ENCODE measurements around the gene ENTPD8. TPM values are rescaled to one million over a fixed set of nuclear protein-coding genes. Genes with fewer than 3 reads are reported as not detected.

The ENTPD8 gene
- total and polyA plus RNA-seq, 2 donors (not counting 3 experiments of a cell fraction or from before 2014, with no cell fraction given), result 0.44 to 0.51 TPM

DNA sequence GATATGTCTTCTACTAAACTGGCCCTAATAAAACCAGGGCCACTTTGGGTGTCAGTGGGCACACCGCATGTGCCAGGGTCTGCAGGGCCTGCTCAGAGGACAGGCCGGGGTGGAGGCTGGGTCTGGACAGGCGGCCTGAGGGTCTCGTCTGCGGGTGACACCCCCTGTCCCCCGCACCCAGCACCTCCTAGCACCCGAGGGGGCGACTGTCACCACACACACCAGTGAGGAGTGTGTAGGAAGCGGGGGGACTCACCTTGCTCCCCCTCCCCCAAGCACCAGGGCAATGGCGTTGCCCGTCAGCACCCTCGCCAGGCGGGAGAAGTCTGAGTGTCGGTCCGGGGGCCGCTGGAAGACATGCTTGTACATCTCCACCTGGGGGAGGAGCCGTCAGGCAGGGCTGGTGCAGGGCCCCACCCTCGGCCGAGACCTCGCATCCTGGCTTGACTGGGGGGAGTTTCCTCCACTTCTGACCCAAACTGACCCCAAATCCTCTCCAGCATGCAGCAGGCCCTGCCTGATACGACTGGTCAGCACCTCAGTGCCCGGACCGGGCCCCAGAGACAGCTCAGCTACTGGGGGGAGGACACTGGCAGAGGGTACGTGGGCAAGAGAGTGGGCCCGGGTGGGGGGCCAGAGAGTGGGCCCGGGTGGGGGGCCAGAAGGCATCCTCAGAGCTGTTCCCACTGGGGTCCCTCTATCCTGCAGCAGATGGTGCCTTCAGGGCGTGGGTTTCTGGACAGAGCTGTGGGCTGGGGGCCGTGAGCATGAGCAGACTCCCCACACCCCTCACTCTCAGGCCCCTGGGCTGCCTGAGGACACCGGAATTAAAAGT is 36.8 kb upstream of the ENTPD8 start:
- DNase-seq (ENCODE audit: low read depth, low spot score), result no peak
- Histone ChIP-seq H3K4me2 (ENCODE audit: insufficient read depth, low read length) (no peak overlapping the region), H2AFZ (ENCODE audit: low read depth, low read length) (no peak overlapping the region), H3K4me1 (ENCODE audit: control insufficient read depth, extremely low read depth, insufficient read depth, low read length) (peaks cover 6% of the 10 kb centered on the region), H3K79me2 (ENCODE audit: control insufficient read depth, insufficient read depth, low read length) (no peaks in the 10 kb centered on the region), H3K27ac (ENCODE audit: insufficient read depth, low read depth, low read length) (no peak overlapping the region), H4K20me1 (replicated peaks; ENCODE audit: control insufficient read depth, extremely low read depth, insufficient read depth, low read length) (no peaks in the 10 kb centered on the region), H3K9ac (replicated peaks; ENCODE audit: extremely low read depth, insufficient read depth, low read length) (no peak overlapping the region), H3K9me1 (replicated peaks; ENCODE audit: control insufficient read depth, extremely low read depth, insufficient read depth, low read length) (no peaks in the 10 kb centered on the region), H3K27me3 (ENCODE audit: control insufficient read depth in 2 of 2, insufficient read depth in 2 of 2, low read length in 2 of 2) (no peaks in the 10 kb centered on the region), H3K4me3 (replicated peaks in 1 of 3; ENCODE audit: insufficient read depth in 1 of 3, low read depth in 1 of 3, low read length in 3 of 3) (no peak overlapping the region), H3K9me3 (replicated peaks; ENCODE audit: control insufficient read depth, insufficient read depth, low read length) (peaks cover 2% of the 10 kb centered on the region), H3K36me3 (ENCODE audit: control insufficient read depth in 2 of 2, extremely low read depth in 1 of 2, insufficient read depth in 2 of 2, low read length in 2 of 2) (no peaks in the 10 kb centered on the region)
- intact Hi-C loops (cut with micrococcal nuclease) (no loop called here), dilution Hi-C loops (cut with MboI; ENCODE audit: extremely low pct_ligation_motif_present, low sequenced_read_pairs) (no loop called here)
- POLR2A ChIA-PET, result no interaction called here
- CTCF ChIA-PET, result no interaction called here
- TF ChIP-seq, protein P1, sequence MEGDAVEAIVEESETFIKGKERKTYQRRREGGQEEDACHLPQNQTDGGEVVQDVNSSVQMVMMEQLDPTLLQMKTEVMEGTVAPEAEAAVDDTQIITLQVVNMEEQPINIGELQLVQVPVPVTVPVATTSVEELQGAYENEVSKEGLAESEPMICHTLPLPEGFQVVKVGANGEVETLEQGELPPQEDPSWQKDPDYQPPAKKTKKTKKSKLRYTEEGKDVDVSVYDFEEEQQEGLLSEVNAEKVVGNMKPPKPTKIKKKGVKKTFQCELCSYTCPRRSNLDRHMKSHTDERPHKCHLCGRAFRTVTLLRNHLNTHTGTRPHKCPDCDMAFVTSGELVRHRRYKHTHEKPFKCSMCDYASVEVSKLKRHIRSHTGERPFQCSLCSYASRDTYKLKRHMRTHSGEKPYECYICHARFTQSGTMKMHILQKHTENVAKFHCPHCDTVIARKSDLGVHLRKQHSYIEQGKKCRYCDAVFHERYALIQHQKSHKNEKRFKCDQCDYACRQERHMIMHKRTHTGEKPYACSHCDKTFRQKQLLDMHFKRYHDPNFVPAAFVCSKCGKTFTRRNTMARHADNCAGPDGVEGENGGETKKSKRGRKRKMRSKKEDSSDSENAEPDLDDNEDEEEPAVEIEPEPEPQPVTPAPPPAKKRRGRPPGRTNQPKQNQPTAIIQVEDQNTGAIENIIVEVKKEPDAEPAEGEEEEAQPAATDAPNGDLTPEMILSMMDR (IDR thresholded peaks at IDR 0.05; ENCODE audit: extremely low read depth in 1 of 2, insufficient read depth in 1 of 2, low read depth in 1 of 2, low read length in 2 of 2), result no peak
- TF ChIP-seq POLR2A (IDR thresholded peaks at IDR 0.05; ENCODE audit: low read depth, low read length) (no peak), MAX (IDR thresholded peaks at IDR 0.05; ENCODE audit: insufficient read depth, insufficient read length) (no peak), MYC (IDR thresholded peaks at IDR 0.05; ENCODE audit: low read depth, low read length) (no peak), FOS (IDR thresholded peaks at IDR 0.05; ENCODE audit: borderline replicate concordance, insufficient read depth, low read length) (no peak), EZH2 (IDR thresholded peaks at IDR 0.05; ENCODE audit: borderline replicate concordance, low read depth, low read length, severe bottlenecking) (no peak), JUN (IDR thresholded peaks at IDR 0.05; ENCODE audit: borderline replicate concordance, insufficient read depth, insufficient read length, low read depth) (no peak), POLR2AphosphoS5 (IDR thresholded peaks at IDR 0.05; ENCODE audit: insufficient read depth, low read depth, low read length) (no peak), GATA2 (IDR thresholded peaks at IDR 0.05; ENCODE audit: insufficient read depth, insufficient read length, low read depth, low read length) (no peak)
- no TSS peak for BruUV-seq (replicated peaks)
- no peak for FAIRE-seq

Measured in endothelial cell of umbilical vein (primary cell).